HUES64 (cell line): Measurements from ENCODE around the gene CRPPA.

ENCODE experiments used
- H3K27ac ChIP-seq: 2 replicates; pipeline ENCODE4 v1.7.0; 2013; ENCODE audit warnings: low read depth, low read length, inconsistent platforms
- H3K27me3 ChIP-seq: 2 replicates; pipeline ENCODE4 v1.6.1; 2013; ENCODE audit warnings: mild to moderate bottlenecking, low read length; ENCODE audit not compliant: insufficient read depth
- H3K36me3 ChIP-seq: 2 replicates; pipeline ENCODE4 v1.6.1; 2013; ENCODE audit warnings: mild to moderate bottlenecking, low read length; ENCODE audit not compliant: insufficient read depth
- H3K4me1 ChIP-seq: 2 replicates; pipeline ENCODE4 v1.6.1; 2013; ENCODE audit warnings: mild to moderate bottlenecking, low read length, moderate library complexity; ENCODE audit not compliant: insufficient read depth
- H3K4me3 ChIP-seq: 2 replicates; pipeline ENCODE4 v1.5.1; 2013; ENCODE audit warnings: mild to moderate bottlenecking, low read length, moderate library complexity
- H3K9ac ChIP-seq: 2 replicates; pipeline ENCODE4 v1.6.1; 2013; ENCODE audit warnings: mild to moderate bottlenecking, low read depth, low read length
- H3K9me3 ChIP-seq: 2 replicates; pipeline ENCODE4 v1.6.1; 2013; ENCODE audit warnings: low read depth, low read length; ENCODE audit not compliant: insufficient read depth
- WGBS: fragments of 150-250, 120-280 bp; methylation state at CpG from one replicate; pipeline ENCODE4 v1.1.7; 2013; ENCODE audit warnings: missing lambda C conversion rate; 5-methylcytosine and 5-hydroxymethylcytosine counted together

Gene CRPPA

DNA sequence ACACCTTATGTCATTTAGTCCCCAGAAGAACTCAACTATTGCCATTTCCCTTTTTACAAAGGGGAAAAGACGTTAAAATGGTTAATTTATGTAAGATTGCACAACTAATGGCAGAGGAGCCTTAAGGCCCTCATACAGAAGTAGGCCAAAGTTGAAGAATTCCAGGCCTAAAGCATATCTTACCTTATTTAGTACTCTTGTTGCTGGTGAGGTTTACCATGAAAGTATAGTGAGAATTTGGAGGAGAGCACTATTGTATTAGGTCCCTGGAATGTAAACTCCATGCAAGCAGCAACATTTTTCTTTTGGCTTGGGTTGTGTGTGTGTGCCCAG is 731 bp upstream of the CRPPA start:
- Histone ChIP-seq H3K27me3 (peaks cover 25% of the 10 kb centered on the region), H3K36me3 (no peaks in the 10 kb centered on the region), H3K4me1 (peaks cover 8% of the 10 kb centered on the region), H3K9ac (no peak overlapping the region), H3K9me3 (no peaks in the 10 kb centered on the region), H3K4me3 (peak overlapping the region; percentile 71; the same call in 1 of the 2 replicates), H3K27ac (no peak overlapping the region)
- 60% methylated on average over 1 of the region's 1 CpG for WGBS

DNA sequence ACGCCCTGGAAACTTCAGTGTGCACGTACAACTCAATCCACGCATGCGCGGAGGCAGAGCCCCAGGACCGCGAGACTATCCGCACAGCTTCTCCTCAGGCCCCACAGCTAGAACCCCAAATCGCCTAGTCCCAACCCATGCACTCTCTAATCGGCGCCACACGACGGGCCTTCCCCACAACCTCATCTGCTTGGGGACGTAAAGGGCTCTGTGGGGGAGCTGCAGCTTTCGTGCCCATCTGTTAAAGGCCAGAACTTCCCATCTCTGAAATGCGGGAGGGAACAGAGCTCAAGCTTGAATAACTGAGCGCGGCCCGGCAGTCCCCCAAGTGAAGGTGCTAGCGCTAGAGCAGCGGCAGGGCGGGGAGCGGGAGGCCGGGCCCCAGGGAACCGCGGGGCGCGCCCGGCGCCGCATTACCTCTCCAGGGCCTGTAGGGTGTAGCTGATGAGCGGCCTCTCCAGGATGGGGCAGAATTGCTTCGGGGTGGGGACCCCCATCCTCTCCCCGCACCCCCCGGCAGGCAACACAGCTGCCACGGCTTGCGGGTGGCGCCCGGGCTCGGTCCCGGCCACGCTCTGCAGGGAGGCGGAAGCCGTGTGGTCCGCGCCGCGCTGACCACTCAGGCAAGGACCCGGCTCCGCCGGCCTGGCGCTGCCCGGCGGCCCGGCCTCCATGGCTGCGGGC is 547 bp downstream of the CRPPA start:
- Histone ChIP-seq H3K36me3 (no peaks in the 10 kb centered on the region), H3K9me3 (no peaks in the 10 kb centered on the region), H3K4me3 (peak overlapping the region; percentile 71), H3K27me3 (peaks cover 25% of the 10 kb centered on the region), H3K9ac (peak overlapping the region; percentile 77), H3K4me1 (peaks cover 8% of the 10 kb centered on the region), H3K27ac (peak overlapping the region; percentile 39; the same call in 1 of the 2 replicates)
- WGBS, result 1% methylated on average over 56 of the region's 56 CpGs

DNA sequence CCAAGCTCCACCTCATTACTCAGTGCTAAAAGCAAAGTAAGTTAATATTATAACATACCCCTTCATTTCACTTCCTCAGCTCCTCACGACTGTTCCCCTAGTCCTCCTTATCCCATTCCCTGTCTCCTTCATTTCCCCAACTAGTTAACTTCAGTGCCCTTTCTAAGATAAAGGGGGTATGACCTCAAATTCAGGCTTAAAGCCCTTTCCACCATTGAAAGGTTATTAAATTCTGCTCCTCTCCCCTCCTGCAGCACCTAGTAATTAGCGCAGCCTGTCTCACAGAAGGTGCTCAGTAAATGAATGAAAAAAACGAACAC is 1.0 kb downstream of the CRPPA start:
- Histone ChIP-seq H3K4me1 (peaks cover 8% of the 10 kb centered on the region), H3K36me3 (no peaks in the 10 kb centered on the region), H3K27ac (no peak overlapping the region), H3K4me3 (peak overlapping the region; percentile 71), H3K9ac (peak overlapping the region; percentile 77), H3K27me3 (peaks cover 25% of the 10 kb centered on the region), H3K9me3 (no peaks in the 10 kb centered on the region)
- 25% methylated on average over 3 of the region's 3 CpGs for WGBS

DNA sequence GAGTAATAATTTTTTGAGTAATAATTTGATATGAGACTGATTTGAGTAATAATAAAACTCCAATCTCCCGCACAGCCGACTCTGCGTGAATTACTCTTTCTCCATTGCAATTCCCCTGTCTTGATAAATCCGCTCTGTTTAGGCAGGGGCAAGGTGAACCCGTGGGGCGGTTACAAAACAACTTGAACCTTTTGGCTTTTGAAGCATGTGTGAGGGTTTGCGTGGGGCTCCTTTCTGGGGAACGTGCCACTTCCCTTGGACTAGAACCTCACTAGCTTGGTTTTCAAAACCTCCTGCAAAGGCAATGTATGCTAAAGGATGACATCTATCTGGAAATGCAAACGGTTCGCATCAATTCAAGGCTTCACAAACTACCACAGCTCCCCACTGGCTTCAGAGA is 1.5 kb downstream of the CRPPA start:
- peaks cover 8% of the 10 kb centered on the region for H3K4me1 ChIP-seq
- 85% methylated on average over 10 of the region's 10 CpGs for WGBS
- H3K9ac ChIP-seq, result peak overlapping the region; percentile 77; the same call in 1 of the 2 replicates
- H3K27ac ChIP-seq, result no peak overlapping the region
- peak overlapping the region; percentile 71 for H3K4me3 ChIP-seq
- H3K36me3 ChIP-seq, result no peaks in the 10 kb centered on the region
- H3K27me3 ChIP-seq, result peaks cover 25% of the 10 kb centered on the region
- H3K9me3 ChIP-seq, result no peaks in the 10 kb centered on the region

DNA sequence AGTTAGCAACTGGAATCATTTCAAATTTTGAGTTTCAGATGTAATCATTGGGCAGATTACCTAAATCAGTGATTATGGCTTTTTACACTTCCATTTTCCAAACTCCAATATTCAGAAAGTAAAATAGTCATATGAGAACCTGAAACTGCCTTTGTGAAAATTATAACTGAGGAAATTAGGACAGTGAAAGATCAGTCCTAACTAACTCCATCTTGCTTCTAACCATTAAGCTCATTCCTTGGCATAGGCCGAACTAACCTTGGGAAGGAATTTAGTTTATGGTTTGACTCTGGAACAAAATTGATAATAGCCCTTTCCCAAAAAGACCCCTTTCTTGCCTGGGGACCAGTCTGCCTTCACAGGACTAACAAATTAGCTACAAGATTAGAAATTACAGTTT is 2.2 kb downstream of the CRPPA start:
- H3K36me3 ChIP-seq, result no peaks in the 10 kb centered on the region
- no peak overlapping the region for H3K9ac ChIP-seq
- peaks cover 8% of the 10 kb centered on the region for H3K4me1 ChIP-seq
- H3K4me3 ChIP-seq, result no peak overlapping the region
- peaks cover 25% of the 10 kb centered on the region for H3K27me3 ChIP-seq
- no CpG with 5 or more reads among the region's 1 CpG for WGBS
- no peak overlapping the region for H3K27ac ChIP-seq
- no peaks in the 10 kb centered on the region for H3K9me3 ChIP-seq

DNA sequence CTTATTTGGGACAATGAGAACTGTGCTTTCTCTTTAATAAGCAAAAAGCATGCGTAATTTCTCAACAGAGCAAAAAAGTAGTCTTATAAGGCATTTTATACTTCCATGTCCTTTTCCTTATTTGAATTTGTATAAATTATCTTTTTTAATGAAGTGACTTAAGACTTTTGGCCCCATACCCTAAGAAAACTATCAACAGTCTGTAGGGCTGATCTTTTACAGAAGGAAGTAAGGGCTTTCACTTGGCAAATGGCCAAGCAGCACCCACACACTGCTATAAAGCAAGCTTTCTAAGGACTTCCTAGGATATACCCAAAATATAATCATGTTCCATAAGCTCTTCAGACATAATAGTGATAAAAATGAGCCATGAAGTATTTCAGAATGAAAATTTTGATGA is 3.4 kb downstream of the CRPPA start:
- Histone ChIP-seq H3K4me1 (peaks cover 8% of the 10 kb centered on the region), H3K27me3 (peaks cover 25% of the 10 kb centered on the region), H3K4me3 (no peak overlapping the region), H3K9me3 (no peaks in the 10 kb centered on the region), H3K36me3 (no peaks in the 10 kb centered on the region), H3K27ac (no peak overlapping the region), H3K9ac (no peak overlapping the region)
- no CpG with 5 or more reads among the region's 1 CpG for WGBS

DNA sequence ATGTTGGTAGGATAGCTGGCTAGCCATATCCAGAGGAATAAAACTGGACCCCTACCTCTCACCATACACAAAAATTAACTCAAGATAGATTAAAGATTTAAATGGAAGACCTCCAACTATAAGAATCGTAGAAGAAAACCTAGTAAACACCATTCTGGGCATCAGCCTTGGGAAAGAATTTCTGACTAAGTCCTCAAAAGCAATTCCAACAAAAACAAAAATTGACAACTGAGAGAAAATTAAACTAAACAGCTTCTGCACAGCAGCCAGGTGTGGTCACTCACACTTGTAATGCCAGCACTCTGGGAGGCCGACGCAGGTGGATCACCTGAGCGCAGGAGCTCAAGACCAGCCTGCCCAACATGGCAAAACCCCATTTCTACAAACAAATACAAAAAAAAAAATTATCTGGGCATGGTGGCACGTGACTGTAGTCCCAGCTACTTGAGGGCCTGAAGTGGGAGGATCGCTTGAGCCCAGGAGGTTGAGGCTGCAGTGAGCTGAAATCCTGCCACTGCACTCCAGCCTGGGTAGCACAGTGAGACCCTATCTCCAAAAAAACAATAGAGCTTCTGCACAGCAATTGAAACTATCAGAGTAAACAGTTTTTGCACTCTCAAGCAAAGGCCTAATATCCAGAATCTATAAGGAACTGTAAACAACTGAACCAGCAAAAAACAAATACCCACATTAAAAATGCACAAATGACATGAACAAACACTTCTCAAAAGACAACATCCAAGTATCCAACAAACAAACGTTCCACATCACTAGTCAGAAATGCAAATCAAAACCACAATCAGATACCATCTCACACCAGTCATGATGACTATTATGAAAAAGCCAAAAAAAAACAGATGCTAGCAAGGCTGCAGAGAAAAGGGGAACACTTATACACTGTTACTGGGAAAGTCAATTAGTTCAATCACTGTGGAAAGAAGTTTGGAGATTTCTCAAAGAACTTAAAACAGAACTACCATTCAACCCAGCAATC is 4.8 kb downstream of the CRPPA start:
- no peaks in the 10 kb centered on the region for H3K9me3 ChIP-seq
- 92% methylated on average over 7 of the region's 7 CpGs for WGBS

DNA sequence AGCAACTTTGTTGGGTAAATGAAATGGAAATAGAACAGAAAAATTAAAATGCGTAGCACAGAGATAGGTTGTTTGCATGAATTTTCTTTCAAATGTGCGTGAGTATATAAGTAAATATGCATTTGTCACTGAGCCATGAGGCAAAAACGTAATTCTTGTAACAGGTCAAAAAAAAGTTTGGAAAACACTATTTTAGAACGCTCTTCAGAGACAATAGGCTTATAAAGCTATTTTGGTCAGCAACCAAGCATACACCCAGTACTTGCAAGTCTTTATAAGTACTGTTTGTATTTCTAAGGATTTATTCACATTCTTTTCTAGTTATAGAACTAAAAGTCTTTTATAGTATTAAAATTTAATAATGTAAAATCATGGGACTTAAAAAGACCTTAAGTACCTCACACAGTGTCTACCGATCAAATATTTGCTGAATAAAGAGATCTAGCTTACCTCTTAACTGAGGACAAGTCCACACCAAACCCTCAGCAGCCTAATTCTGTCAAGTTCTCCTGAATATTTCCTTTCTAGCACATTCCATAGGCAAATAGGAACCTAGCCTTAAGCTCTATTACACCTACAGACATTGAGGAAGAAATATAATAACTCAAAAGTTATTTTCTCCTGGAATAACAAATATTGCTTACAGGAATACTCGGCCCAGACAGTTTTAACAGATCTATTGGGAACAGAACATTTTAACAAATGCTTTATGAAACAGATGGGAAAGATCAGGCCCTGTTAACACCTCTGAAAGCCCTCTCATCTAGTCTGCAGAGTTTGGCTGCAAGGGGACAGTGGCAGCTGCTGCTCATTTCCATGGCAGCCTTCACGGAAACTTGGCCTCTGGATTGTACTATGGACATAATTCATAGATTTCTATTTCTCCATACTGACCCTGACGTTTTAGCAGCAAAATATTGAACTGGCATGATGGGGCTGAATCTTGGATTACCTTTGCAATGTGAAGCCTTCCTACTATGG is 8.8 kb downstream of the CRPPA start:
- 92% methylated on average over 8 of the region's 8 CpGs for WGBS
- H3K9ac ChIP-seq, result no peak overlapping the region
- no peaks in the 10 kb centered on the region for H3K27me3 ChIP-seq
- H3K4me3 ChIP-seq, result no peak overlapping the region
- H3K4me1 ChIP-seq, result no peaks in the 10 kb centered on the region
- no peaks in the 10 kb centered on the region for H3K36me3 ChIP-seq
- no peaks in the 10 kb centered on the region for H3K9me3 ChIP-seq
- no peak overlapping the region for H3K27ac ChIP-seq

More for the DNA sequence above, 4.8 kb downstream of the CRPPA start:
- 0 out of 2 replicates have a peak, but pooled peaks cover under 1% of the 10 kb centered on the region for H3K4me1 ChIP-seq
- no peaks in the 10 kb centered on the region for H3K36me3 ChIP-seq
- no peak overlapping the region for H3K9ac ChIP-seq
- H3K27ac ChIP-seq, result no peak overlapping the region
- peaks cover 17% of the 10 kb centered on the region for H3K27me3 ChIP-seq
- H3K4me3 ChIP-seq, result no peak overlapping the region

DNA sequence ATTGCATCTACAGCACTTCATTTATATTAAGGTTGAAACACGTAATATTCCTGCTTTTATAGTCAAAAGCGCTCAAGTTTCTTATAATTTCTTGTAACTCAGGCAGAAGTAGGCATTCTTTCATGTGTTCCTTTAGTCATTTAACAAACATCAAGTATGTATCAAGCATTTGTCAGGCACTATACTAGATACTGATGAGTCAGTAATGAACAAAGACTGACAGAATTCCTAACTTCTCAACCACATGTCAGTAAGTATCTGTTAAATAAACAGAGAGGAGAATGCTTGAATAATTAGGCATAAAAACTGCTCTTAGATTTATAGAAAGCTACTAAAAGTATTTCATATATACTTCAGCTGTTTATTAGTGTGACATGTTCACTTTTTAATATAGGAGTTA is 9.9 kb downstream of the CRPPA start:
- no peaks in the 10 kb centered on the region for H3K9me3 ChIP-seq
- H3K27ac ChIP-seq, result no peak overlapping the region
- H3K9ac ChIP-seq, result no peak overlapping the region
- no peak overlapping the region for H3K4me3 ChIP-seq
- no peaks in the 10 kb centered on the region for H3K4me1 ChIP-seq
- 95% methylated on average over 2 of the region's 2 CpGs for WGBS
- no peaks in the 10 kb centered on the region for H3K27me3 ChIP-seq
- no peaks in the 10 kb centered on the region for H3K36me3 ChIP-seq

DNA sequence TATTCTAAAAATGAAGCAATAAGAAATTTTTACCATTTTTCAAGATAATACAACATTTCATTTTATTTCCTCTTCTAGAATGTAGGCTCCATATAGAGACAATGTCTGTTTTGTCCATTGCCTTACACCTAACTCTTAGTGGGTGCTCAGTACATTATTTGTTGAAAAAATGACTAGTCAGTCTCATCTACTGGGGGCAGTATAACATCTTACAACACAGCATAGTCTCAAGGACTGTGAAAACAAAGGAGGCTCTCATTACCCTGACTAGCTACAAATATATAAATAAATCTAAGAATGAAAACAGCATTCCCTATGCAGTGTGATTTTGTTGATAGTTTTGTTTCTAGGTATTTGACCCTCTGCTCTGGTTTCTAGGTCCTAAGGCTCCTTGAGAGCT is 11.6 kb downstream of the CRPPA start:
- Histone ChIP-seq H3K9me3 (no peaks in the 10 kb centered on the region), H3K4me1 (no peaks in the 10 kb centered on the region), H3K36me3 (no peaks in the 10 kb centered on the region), H3K9ac (no peak overlapping the region), H3K27ac (no peak overlapping the region), H3K27me3 (no peaks in the 10 kb centered on the region), H3K4me3 (no peak overlapping the region)
